GM18511 (cell line): Measurements from ENCODE around the gene MAGI2.
"Not testable (repeated sequence)": the region's sequence is repeated elsewhere in the genome, so short reads cannot be mapped to it uniquely, and the experiment has no call there.

Experiments
- ATAC-seq: cut with Tn5 transposase; IDR thresholded peaks from one replicate; pipeline ENCODE4 v1.9.1; 2021; ENCODE audit warnings: mild to moderate bottlenecking, moderate library complexity; ENCODE audit not compliant: unreplicated experiment

Gene MAGI2

GRCh38 chr7:78024591-78024990 is 1428.9 kb downstream of the MAGI2 start:
- ATAC-seq: no peak

DNA sequence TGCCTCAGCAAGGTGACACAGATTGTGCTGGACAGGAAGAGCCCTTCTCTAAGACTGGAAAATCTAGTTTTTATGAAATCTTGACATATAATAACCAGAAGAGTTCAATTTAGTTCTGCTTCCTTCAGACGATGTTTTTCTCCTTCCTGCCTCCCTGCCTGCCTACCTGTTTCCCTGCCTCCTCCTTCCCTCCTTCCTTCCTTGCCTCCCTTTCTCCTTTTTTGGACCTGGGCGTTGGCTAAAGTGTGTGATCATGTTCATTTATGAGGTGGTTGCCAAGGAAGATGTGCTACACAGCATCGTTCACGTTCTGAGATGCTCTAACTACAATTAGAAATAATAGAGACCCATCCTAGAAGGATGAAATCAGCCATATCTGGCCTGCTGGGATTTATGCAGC is 1430.3 kb downstream of the MAGI2 start:
- ATAC-seq: no peak

DNA sequence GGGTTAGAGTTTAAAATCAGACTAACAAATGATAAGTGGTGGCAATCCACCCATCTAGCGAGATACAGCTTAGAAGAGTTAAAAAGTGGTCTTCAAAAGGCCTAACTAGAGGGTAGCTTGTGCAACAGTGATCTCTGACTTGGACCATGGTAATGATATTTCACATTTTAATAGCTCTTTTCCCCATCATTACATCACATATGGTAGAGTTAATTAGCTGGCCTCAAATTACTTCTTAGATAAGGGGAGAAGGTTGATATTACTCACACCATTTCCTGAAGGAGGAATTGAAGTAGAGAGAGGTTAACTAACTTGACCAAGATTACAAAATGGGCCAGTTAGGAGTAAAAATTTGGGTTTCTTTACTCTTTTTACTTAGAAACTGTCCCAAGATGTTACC is 1431.3 kb downstream of the MAGI2 start:
- ATAC-seq: no peak

DNA sequence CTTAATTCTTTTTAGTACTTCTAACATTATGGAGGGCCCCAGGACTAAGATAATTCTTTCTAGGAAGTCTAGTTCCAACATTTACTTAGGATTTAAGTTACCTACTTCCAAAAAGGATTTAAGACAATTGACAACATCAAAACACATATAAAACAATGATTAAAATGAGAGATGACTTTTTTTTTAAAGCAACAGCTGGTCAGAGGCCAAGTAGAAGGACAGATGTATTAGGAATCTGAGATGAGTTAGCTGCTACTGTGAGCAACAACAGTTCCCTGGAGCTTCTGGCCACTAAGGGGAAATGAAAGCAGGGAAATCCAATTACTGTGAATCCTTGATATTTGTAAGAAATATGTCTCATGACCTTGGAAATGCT is 1432.6 kb downstream of the MAGI2 start:
- ATAC-seq: no peak

- ATAC-seq: peak; percentile 47
Observed at GRCh38 chr7:78020136-78020873, 1433.2 kb downstream of the MAGI2 start.

DNA sequence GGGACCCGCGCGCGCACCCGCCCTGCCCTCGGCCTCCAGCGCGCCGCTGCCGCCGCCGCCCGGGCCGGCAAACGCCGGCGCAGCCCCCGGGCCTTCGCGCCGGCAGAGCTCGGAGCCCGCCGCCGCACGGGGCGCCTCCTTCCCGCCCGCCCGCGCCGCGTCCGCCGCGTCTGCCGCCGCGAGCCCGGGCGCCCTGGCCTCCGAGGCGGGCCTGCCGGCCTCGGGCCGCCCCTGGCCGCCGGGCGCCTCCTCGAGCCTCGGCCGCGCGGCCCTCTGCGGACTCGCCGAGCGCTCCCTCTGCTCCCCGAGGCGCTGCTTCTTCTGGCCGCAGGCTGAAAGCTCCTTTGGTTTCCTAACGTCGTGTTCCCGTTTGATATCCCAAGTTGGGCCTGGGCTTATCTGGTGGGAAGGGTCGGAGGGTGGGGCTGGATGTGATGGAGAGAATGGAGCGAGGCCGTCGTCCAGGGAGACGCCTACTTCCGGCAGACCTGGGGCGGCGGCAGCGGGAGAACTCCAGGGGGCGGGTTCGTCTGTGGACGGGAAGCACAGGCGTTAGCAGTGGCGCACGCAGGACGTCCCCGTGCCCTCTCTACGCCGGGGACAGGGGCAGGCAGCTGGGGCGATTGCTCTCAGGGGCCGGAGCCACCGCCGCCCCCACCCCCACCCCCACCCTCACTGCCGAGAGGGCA is 1433.9 kb downstream of the MAGI2 start:
- peak; percentile 88 for ATAC-seq

GRCh38 chr7:78018641-78019446 is 1434.6 kb downstream of the MAGI2 start:
- ATAC-seq: peak; percentile 27

DNA sequence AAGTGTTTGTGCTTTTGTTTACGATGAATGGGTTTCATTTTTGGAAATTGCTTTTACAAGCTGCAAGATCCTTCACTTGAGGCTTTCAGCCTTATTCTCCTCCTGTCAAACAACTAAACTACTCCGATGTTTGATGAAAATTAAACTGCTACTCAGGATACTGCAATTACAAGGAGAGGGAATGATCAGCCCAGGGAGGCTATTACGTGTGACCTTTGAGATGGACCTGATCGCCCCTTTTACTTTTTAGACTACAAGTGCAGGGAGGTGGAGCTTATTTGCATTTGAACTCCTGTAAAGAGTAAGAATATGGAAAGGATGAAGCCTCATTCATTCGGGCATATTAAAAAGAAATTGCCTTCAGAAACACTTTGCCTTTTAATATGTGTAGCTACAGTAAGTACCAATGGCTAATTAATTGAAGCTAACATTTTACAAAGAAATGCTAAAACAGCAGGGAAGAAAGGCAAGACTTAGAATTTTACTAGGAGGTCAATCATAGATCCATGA is 1435.8 kb downstream of the MAGI2 start:
- no peak for ATAC-seq

GRCh38 chr7:78015574-78016260 is 1437.8 kb downstream of the MAGI2 start:
- no peak for ATAC-seq

DNA sequence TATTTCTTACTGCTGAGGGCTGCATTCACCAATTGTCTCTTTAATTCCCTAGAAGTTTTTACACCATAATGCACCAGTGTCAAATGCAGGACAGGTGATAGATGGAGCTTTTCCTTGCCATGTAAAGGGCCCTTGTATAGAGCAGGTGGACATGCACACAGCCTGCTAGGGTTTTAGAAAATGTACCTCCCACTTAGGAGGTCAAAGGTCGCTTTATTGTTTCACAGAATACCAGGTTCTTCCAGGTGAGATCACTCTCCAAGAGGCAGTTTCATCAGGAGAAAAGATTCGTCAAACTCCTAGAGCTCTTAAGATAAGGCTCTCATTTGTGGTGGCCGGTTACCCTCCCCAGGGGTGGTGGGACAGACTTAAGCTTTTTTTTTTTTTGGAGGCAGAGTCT is 1439.1 kb downstream of the MAGI2 start:
- no peak for ATAC-seq

DNA sequence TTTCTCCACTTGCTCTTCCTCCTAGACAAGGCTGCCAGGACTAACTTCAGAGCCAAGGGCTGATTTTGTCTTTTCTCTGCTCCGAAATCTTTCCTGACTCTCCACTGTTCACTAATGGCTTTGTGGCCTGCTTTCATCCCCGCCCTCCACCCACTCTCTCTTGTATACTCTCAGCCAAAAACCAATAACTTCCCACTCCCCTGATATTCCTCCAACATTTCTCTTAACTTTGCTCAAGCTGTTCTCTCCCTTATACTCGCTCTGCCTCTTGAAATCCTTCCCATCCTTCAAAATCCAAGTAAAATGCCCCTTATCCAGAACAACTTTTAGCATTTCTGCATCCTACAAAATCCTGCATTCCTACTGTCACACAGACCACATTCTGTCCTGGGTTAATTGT is 1440.1 kb downstream of the MAGI2 start:
- no peak for ATAC-seq

- ATAC-seq: no peak
Observed at GRCh38 chr7:78011642-78012041, 1441.8 kb downstream of the MAGI2 start.

DNA sequence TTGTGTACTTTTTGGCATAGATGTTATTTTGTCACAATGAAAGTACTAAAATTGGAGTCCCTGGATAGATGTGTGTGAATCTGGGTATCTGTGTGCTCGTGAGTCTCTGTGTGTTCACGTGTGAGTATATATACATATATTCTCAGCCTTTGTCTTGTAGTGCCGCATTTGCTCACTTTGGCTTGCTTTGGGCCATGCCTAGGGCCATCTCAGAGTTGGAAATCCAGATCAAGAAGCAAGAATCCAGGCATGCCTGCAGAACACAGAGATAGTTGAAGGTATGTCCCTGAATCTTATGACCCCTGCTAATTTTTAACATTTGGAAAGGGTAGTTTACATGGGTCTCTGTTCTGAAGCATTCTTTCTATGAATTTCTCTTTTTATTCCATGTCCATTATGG is 1446.2 kb downstream of the MAGI2 start:
- no peak for ATAC-seq

DNA sequence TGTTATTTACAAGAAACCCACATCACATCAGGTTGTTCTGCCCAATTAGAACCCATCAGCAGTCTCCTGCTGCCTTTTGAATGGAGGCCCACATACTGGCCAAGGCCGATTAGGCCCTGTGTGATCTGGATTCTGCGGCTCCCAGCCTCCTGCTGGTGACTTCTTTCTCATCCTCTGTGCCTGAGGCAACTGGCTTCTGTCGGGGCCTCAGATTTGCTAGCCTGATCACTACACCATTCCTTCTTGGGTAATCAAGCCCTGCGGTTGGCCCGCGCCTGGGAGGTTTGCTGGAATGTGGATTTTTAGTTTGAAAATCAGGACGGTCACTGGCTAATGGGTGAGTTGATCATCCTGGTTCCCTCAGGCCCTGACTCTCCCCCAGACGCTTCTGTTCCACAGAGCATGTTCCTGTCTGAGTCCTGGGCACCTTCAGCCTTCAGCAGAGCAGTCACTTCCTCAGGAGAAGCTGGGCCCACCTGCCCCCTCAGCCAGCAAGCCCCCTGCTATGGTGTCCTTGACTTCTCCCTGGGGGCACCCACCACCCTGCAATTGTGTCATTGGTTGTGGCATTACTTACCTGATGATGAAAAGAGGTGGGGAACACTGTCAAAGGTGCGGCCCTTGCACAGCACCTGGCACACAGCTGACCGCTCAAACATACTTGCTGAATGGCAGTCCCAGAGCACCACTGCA is 1447.3 kb downstream of the MAGI2 start:
- ATAC-seq: no peak

DNA sequence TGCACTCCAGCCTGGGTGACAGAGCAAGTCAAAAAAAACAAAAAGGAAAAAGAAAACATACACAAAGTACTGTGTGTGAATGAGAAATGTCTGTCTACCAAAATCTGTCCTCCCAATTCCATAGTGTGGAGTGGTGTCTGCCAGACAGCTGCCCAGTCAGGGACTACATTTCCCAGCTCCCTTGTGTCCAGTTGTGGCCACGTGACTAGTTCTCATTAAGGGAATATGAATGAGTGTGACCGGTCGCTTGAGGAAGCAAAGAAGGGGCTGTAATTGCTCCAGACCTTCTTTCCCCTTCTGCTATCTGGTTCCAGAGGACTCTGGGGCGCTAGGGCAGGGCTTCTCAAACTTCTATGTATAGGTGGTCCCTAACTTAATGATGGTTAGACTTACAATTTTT is 1450.8 kb downstream of the MAGI2 start:
- no peak for ATAC-seq

DNA sequence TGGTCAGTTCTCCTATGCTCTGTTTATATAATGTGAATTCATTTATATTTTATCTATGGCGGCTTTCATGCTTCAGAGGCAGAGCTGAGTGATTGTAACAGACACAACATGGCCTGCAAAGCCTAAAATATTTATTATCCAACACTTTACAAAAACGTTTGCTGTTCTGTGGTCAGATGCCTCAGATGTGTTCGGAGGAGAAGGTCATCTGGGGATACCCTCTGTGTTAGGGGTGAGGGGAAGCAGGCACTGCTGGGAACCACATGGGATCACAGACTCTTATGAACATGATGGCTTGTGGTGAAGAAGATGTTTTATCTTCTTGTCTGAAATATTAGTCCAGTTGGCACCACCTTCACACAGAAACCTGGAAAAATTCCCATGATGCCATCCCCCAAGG is 1451.4 kb downstream of the MAGI2 start:
- ATAC-seq: no peak

DNA sequence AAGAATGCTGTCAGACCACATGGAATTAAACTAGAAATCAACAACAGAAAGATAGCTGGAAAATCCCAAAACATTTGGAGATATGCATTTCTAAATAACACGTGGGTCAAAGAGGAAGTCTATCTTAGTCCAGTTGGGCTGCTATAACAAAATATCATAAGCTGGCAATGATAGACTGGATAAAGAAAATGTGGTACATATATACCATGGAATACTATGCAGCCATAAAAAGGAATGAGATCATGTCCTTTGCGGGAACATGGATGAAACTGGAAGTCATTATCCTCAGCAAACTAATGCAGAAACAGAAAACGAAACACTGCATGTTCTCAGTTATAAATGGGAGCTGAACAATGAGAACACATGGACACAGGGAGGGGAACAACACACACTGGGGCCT is 1454.3 kb downstream of the MAGI2 start:
- not testable (repeated sequence) for ATAC-seq

DNA sequence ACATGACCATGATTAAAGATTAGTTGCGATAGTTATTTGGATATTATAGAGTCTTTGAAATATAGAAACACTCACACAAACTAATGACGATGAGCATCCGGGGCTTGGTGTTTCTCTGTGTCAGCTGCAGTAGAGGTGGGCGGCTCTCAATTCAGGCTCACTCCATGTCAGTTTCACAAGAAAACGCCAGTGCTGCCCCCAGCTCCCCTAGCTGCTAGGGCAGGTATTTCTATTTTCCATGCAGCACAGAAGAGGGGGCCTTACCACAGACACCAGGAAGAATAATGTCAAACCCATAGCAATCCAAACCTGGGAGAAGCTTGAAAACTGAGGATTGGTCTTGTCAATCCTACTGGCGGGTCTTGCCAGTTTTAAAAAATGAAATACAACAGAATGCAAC is 1457.8 kb downstream of the MAGI2 start:
- ATAC-seq: no peak

DNA sequence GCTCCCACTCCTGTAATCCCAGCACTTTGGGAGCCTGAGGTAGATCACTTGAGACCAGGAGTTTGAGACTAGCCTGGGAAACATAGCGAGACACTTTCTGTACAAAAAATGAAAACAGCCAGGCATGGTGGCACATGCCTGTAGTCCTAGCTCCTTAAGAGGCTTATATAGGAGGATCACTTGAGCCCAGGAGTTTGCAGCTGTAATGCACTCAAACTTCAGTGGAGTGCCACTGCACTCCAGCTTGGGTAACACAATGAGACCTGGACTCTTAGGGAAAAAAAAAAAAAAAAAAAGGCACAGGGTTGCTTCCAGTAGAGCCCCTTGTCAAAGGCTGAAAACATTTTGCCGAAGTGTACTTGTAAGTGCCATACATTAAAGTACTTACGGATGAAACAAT is 1459.6 kb downstream of the MAGI2 start:
- ATAC-seq: no peak

- no peak for ATAC-seq
Observed at GRCh38 chr7:77991656-77992055, 1461.8 kb downstream of the MAGI2 start.
